Loucy (cell line): ENCODE measurements around the gene LY6G5B.

Experiments used
- H2AFZ ChIP-seq: fragments of 200-600 bp; sonication (generic); 2 replicates; pipeline ENCODE4 v1.6.0; 2016; ENCODE audit warnings: antibody characterized with exemption, mild to moderate bottlenecking, low read length, moderate library complexity
- H3F3A ChIP-seq: fragments of 200-600 bp; 2 replicates; pipeline ENCODE4 v1.6.0; 2016; ENCODE audit warnings: antibody characterized with exemption, low read depth, mild to moderate bottlenecking
- H3K27me3 ChIP-seq: fragments of 200-600 bp; sonication (generic); 2 replicates; pipeline ENCODE4 v1.6.1; 2014; ENCODE audit warnings: low read length, mild to moderate bottlenecking; ENCODE audit not compliant: insufficient read depth, poor library complexity, severe bottlenecking
- H3K36me3 ChIP-seq: fragments of 200-600 bp; sonication (generic); 2 replicates; pipeline ENCODE4 v1.6.1; 2016; ENCODE audit warnings: low read length; ENCODE audit not compliant: insufficient read depth
- H3K4me1 ChIP-seq: fragments of 200-600 bp; sonication (generic); 2 replicates; pipeline ENCODE4 v1.5.1; 2014; ENCODE audit warnings: low read length, mild to moderate bottlenecking; ENCODE audit not compliant: insufficient read depth, poor library complexity, severe bottlenecking
- H3K4me2 ChIP-seq: fragments of 200-600 bp; sonication (generic); 2 replicates; pipeline ENCODE4 v1.6.0; 2014; ENCODE audit warnings: antibody characterized with exemption, low read length, low read depth, mild to moderate bottlenecking; ENCODE audit not compliant: poor library complexity, severe bottlenecking
- H3K4me3 ChIP-seq: fragments of 200-600 bp; sonication (generic); 2 replicates; pipeline ENCODE4 v1.5.1; 2014; ENCODE audit warnings: low read length, mild to moderate bottlenecking, mixed read lengths; ENCODE audit not compliant: poor library complexity, severe bottlenecking
- H3K79me2 ChIP-seq: fragments of 200-600 bp; sonication (generic); 2 replicates; pipeline ENCODE4 v1.6.1; 2014; ENCODE audit warnings: low read length; ENCODE audit not compliant: insufficient read depth
- H3K9ac ChIP-seq: fragments of 200-600 bp; sonication (generic); 2 replicates; pipeline ENCODE4 v1.6.0; 2014; ENCODE audit warnings: mild to moderate bottlenecking, low read depth, low read length, moderate library complexity; ENCODE audit not compliant: poor library complexity, severe bottlenecking
- H3K9me2 ChIP-seq: fragments of 200-600 bp; sonication (generic); replicated peaks from 2 replicates; pipeline ENCODE4 v1.6.1; 2016; ENCODE audit warnings: low read depth, low read length, mixed read lengths
- H3K9me3 ChIP-seq: fragments of 200-600 bp; sonication (generic); 2 replicates; pipeline ENCODE4 v1.6.1; 2014; ENCODE audit warnings: mild to moderate bottlenecking, antibody characterized with exemption, low read length, low read depth; ENCODE audit not compliant: insufficient read depth
- H4K20me1 ChIP-seq: fragments of 200-600 bp; sonication (generic); 2 replicates; pipeline ENCODE4 v1.6.0; 2014; ENCODE audit warnings: antibody characterized with exemption, low read length, mild to moderate bottlenecking; ENCODE audit not compliant: insufficient read depth, poor library complexity, severe bottlenecking
- CTCF ChIP-seq: fragments of 200-600 bp; sonication (generic); conservative IDR thresholded peaks from 2 replicates; pipeline ENCODE4 v1.5.1; 2014; ENCODE audit warnings: mild to moderate bottlenecking, antibody characterized with exemption, low read length
- EZH2phosphoT487 ChIP-seq: fragments of 200-600 bp; IDR thresholded peaks from 2 replicates; pipeline ENCODE4 v1.6.1; 2018; ENCODE audit warnings: antibody characterized with exemption, mild to moderate bottlenecking, moderate library complexity, borderline replicate concordance

Gene LY6G5B

GRCh38 chr6:31661262-31662123 lies 8.3 kb upstream of the LY6G5B start:
- H3K36me3 ChIP-seq: no peaks in the 10 kb centered on the region
- peaks cover 61% of the 10 kb centered on the region for H3K79me2 ChIP-seq
- no peak overlapping the region for H2AFZ ChIP-seq
- H3K9me3 ChIP-seq: no peaks in the 10 kb centered on the region
- no peaks in the 10 kb centered on the region for H3F3A ChIP-seq
- peak overlapping the region; percentile 93 for H3K4me2 ChIP-seq
- TF ChIP-seq EZH2phosphoT487 (no peak), CTCF (no peak)
- H3K9me2 ChIP-seq: no peaks in the 10 kb centered on the region
- H3K4me3 ChIP-seq: peak overlapping the region; percentile 92
- H3K4me1 ChIP-seq: peaks cover 53% of the 10 kb centered on the region
- peak overlapping the region; percentile 88 for H3K9ac ChIP-seq
- H4K20me1 ChIP-seq: peaks cover 15% of the 10 kb centered on the region
- no peaks in the 10 kb centered on the region for H3K27me3 ChIP-seq

- H3K4me2 ChIP-seq: peak overlapping the region; percentile 95
- TF ChIP-seq EZH2phosphoT487 (no peak), CTCF (no peak)
- no peak overlapping the region for H3K4me3 ChIP-seq
- H3K79me2 ChIP-seq: peaks cover 69% of the 10 kb centered on the region
- no peaks in the 10 kb centered on the region for H3K9me3 ChIP-seq
- peaks cover under 1% of the 10 kb centered on the region; the same call in 1 of the 2 replicates for H3K36me3 ChIP-seq
- H4K20me1 ChIP-seq: peaks cover 20% of the 10 kb centered on the region
- H2AFZ ChIP-seq: no peak overlapping the region
- H3F3A ChIP-seq: no peaks in the 10 kb centered on the region
- peaks cover 59% of the 10 kb centered on the region for H3K4me1 ChIP-seq
- H3K9ac ChIP-seq: no peak overlapping the region
- no peaks in the 10 kb centered on the region for H3K9me2 ChIP-seq
- H3K27me3 ChIP-seq: no peaks in the 10 kb centered on the region
Measured at GRCh38 chr6:31662124-31662723, 7.6 kb upstream of the LY6G5B start.

GRCh38 chr6:31663126-31663960 lies 6.4 kb upstream of the LY6G5B start:
- peak overlapping the region; percentile 88 for H3K4me3 ChIP-seq
- H3K9me2 ChIP-seq: no peaks in the 10 kb centered on the region
- no peaks in the 10 kb centered on the region for H3F3A ChIP-seq
- H4K20me1 ChIP-seq: peaks cover 25% of the 10 kb centered on the region
- H3K9ac ChIP-seq: peak overlapping the region; percentile 98
- peak overlapping the region; percentile 95 for H3K4me2 ChIP-seq
- H3K4me1 ChIP-seq: peaks cover 59% of the 10 kb centered on the region
- no peaks in the 10 kb centered on the region for H3K27me3 ChIP-seq
- H2AFZ ChIP-seq: no peak overlapping the region
- TF ChIP-seq CTCF (no peak), EZH2phosphoT487 (no peak)
- peaks cover 12% of the 10 kb centered on the region; the same call in 1 of the 2 replicates for H3K36me3 ChIP-seq
- H3K9me3 ChIP-seq: no peaks in the 10 kb centered on the region
- peaks cover 74% of the 10 kb centered on the region for H3K79me2 ChIP-seq
